Umbilical cord (tissue), 2 donors: ENCODE results near the gene PNMA8C. TPM values are rescaled to one million over a fixed set of nuclear protein-coding genes. Genes with fewer than 3 reads are reported as not detected.
"Not testable (repeated sequence)": the region's sequence is repeated elsewhere in the genome, so short reads cannot be mapped to it uniquely, and the experiment has no call there.

Source experiments
- DNase-seq: peaks from one replicate; pipeline ENCODE4 v3.0.0-alpha.2; 2015; ENCODE audit warnings: low spot score
- total RNA-seq: library from RNA; depleted of rRNA; stranded (reverse); fragments of >200 nt; gene quantifications from one replicate; pipeline ENCODE4 v1.2.3, GENCODE V29; 2014; ENCODE audit warnings: low replicate concordance; ENCODE audit not compliant: insufficient read depth

PNMA8C gene
- total RNA-seq, 1 donor from 2014 or later = not detected

DNA sequence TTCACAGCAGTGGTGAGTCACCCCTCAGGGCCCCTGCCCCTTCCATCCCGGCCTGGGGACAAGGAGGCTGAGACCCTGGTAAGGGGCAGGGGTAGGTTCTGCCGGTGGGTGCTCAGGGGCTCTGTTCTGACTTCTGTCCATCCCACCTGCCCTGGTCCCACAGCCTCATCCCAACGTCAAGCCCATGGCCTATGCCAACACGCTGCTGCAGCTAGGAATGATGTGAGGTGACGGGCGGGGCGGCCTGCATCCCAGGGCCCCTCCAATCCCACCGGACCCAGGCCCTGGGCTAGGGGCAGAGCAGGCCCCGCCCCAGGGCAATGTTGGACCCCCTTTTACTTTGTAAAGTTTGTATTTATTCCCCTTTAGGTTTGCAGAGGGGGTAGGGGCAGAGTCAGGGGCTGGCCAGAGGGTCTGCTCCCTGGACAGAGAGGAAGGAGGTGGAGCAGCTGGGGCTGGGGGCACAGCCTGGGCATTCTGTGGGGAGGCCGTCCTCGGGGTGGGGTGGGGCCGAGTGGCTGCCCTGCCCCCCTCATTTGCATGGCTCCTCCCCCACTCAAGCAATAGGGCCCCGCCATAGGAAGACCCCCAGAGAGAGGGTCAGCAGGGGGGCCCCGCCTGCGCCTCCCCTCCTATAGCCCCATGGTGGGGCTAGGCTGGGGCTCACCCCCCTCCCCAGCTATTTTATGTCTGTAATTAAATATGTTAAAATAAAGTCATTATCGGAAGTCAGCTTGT is 38.4 kb downstream of the PNMA8C start:
- DNase-seq = no peak

DNA sequence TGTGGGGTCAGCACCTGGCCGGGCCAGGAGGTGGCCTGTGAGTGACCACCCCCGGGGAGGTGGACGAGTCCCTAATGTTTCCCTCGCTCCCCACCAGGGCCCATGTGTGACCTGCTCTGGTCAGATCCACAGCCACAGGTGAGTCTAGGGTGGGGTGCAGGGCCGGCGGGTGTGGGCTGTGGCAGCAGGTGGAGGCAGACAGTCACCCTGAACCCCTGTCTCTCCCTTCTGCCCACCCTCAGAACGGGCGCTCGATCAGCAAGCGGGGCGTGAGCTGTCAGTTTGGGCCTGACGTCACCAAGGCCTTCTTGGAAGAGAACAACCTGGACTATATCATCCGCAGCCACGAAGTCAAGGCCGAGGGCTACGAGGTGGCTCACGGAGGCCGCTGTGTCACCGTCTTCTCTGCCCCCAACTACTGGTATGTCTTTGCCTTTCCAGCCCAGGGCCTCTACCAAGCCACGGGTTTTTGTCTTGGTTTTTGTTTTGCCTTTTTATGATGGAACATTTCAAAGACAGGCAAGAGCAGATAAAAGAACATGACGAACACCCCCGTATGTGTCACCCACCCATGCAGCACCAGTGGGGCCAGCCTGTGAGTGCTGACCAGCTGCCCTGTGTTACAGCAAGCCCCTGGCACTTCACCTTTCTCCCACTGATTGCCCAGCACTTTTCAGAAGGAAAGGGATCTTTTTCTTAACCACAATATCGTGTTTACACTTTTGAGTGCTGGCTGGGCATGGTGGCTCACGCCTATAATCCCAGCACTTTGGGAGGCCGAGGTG is 40.2 kb downstream of the PNMA8C start:
- no peak for DNase-seq

DNA sequence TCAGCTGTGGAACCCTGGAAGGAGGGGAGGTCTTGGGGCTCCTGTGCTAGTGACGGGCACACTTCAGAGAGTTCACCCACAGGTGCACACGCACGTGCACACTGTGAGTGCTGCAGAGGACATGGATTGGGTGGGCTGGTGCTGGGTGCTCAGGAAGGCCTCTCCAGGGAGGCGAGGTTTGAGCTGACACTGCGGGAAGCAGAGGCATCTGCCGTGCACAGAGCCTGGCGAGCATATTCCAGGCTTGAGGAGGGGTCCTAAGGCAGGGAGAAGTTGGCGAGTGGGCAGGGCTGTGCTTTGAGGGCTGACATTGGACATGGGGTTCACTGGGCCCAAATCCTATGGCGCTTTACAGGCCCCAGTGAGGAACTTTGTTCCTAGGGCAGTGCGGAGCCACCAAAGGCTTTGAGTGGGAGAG is 41.0 kb downstream of the PNMA8C start:
- DNase-seq = no peak

DNA sequence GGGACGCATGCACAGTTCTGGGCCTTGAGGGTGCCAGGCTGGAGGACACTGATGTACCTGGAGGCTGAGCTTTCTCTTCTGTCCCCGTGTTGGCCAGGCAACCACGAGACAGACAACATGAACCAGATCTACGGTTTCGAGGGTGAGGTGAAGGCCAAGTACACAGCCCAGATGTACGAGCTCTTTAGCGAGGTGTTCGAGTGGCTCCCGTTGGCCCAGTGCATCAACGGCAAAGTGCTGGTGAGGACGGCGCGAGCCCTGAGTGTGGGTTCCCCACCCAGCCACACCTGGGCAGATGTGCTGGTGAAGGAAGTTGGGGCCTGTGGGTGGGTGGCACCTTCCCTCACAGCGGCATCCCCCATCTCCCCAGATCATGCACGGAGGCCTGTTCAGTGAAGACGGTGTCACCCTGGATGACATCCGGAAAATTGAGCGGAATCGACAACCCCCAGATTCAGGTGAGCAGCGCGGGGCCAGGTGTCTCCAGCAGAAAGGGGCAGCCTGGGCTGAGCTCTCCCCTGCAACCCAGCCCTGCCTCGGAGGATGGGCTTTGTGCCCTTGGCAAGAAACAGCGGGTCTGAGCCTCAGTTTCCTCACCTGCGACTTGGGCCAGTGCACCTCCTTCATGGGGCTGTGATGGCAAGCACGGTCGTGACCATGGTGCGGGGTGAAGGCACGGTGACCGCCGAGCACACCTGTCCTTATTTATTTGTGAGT is 41.6 kb downstream of the PNMA8C start:
- no peak for DNase-seq

DNA sequence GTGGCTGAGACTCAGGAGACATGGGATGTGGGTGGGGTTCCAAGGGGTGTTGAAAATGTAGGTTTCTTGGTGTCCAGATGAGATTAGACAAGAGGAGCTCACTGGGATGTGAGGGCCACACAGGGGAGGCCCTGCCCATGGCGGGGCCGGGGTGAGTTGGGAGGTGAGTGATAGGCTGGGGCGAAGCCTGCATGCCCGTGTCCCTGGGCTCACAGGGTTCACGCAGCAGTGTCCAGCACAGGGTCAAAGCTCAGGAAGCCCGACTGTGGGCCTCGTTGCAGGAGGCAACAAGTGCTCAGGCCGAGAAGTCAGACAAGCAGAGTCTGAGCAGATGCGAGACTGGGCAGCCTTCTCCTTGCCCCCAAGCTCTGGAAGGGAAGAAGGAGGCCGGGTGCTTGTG is 42.6 kb downstream of the PNMA8C start:
- no peak for DNase-seq

DNA sequence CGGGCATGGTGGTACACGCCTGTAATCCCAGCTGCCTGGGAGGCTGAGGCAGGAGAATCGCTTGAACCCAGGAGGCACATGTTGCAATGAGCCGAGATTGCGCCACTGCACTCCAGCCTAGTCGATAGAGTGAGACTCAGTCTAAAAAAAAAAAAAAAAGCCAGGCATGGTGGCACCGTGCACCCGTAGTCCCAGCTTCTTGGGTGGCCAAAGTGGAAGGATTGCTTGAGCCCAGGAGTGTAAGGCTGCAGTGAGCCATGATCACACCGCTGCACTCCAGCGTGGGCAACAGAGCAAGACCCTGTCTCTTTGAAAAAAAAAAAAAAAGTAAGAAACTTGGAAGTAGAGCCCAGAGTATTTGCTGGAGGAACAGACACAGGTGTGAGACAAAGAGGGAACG is 43.1 kb downstream of the PNMA8C start:
- no peak for DNase-seq

DNA sequence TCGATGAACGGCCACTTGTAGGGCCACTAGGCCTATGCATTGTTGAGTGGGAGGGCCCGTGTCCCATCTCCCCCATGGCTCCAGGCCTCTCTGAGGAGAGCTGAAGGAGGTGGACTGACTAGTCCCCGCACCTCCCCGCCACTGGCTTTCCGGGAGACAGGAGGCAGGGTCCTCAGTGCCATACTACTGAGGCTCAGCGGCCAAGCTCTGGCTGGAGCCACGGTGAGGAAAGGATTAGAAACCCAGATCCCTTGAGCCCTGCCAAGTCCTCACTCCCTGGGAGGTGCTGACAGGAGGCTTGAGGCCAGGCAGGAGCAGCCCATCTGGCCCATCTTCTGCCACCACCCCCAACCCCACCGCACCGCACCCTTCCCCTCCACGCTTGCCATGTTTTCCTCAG is 44.3 kb downstream of the PNMA8C start:
- no peak for DNase-seq

DNA sequence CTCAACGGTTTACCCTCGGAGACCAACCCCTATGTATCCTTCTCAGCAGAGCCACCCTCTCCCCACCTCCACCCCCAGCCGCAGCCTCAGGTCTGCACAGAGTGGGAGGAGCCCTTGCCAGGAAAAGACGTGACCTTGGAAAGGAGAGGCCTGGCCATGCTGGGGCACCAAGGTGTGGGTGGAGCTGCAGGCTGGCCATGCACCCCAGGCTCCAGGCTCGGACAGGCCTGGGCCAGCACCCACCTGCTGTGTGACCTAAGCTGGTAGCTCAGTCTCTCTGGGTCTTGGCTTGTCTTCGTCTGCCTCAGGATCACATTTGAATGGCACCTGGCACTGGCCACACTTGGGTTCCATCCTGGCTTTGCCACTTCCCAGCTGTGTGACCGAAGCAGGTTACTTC is 44.9 kb downstream of the PNMA8C start:
- no peak for DNase-seq

DNA sequence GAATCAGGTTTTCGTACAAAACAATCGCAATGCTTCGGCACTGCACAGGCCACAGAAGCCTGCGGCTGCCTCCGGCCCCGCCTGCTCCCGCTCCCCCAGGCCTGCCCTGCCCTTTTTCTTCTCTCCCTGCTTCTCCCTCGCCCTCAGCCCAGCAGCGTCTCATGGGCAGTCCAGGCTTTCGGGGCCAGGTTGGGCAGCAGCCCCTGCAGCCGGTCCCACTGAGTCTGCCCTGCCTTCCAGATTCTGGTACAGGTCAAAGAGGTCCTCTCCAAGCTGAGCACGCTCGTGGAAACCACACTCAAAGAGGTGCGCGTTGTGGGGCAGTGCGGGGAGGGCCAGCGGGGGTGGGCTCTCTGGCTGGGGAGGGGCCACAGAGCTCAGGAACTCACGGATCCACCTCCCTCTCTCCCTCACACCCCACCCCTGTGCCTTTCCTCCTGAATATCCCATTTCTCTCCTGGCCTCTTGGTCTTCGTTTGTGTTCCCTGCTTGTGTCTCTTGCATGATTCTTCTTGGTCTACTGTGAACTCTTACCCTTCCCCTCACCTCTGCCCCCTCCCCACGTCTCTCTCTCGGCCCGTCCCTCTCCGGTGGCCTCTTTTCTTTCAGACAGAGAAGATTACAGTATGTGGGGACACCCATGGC is 45.4 kb downstream of the PNMA8C start:
- DNase-seq = no peak

DNA sequence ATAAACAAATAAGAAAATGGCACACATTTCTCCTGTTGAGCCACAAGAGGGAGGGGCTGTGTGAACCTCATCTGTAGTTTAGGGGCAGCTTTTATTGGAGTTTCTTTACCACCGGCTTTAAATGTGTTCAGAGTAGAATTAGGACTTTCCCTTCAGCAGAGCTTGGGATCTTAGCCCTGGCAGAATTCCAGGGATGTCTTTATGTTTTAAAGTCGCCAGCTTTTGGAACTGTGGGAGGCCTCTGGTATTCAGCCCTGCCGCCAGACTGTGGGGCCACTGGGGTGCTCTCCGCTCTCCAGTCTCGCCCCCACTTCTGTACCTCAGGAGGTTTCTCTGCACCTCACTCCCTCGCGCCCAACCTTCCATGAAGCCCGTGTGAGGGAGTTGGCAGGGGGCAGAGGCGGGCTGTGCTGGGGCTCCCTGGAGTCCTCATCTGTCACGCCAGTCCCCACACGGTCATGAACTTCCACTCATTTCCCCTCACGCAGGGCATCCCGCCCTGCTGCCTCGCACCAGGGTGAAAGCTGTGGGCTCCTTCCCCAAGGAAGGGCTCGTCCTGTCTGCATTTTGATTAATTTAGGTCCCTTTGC is 46.9 kb downstream of the PNMA8C start:
- DNase-seq = no peak

DNA sequence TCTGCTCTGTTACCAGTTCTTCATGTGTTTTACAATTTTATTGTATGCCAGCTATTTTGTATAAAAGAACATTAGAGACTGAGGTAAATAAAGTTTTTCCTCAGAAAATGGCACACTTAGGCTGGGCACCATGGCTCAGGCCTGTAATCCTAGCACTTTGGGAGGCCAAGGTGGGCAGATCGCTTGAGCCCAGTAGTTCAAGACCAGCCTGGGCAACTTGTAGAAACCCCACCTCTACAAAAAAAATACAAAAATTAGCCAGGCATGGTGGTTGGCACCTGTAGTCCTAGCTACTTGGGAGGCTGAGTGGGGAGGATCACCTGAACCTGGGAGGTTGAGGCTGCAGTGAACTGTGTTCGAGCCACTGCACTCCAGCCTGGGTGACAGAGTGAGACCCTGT is 47.4 kb downstream of the PNMA8C start:
- DNase-seq = no peak

DNA sequence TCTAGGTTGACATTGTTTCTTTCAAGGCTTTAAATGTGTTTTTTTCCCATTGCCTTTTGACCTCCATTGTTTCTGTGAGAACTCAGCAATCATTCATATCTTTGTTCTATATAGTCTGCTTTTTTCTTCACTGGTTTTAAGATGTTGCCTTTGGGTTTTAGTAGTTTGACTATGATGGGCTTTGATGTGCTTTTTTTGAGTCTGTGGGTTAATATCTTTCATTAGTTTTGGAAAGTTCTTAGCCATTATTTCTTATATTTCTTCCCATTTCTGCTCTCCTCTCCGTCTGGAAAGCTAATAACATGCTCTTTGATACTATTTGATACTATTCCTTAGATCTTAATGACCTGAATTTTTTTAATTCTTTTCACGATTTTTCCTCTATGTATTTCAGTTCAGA is 48.0 kb downstream of the PNMA8C start:
- no peak for DNase-seq

DNA sequence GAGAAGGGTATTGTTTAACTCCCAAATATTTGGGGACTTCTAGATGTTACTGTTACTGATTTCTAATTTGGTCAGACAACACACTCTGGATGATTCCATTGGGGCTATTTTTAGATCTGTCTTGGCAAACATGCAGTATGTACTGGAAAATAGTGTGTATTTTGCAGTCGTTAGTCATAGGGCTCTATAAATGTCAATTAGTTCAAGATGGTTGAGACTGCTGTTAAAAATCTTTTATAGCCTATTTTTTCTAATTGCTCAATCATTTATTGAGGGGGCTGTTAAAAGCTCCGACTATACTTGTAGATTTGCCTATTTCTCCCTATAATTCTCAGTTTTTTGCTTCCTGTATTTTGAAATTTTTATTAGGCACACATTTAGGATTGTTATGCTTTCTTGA is 50.5 kb downstream of the PNMA8C start:
- peak; percentile 73 for DNase-seq

DNA sequence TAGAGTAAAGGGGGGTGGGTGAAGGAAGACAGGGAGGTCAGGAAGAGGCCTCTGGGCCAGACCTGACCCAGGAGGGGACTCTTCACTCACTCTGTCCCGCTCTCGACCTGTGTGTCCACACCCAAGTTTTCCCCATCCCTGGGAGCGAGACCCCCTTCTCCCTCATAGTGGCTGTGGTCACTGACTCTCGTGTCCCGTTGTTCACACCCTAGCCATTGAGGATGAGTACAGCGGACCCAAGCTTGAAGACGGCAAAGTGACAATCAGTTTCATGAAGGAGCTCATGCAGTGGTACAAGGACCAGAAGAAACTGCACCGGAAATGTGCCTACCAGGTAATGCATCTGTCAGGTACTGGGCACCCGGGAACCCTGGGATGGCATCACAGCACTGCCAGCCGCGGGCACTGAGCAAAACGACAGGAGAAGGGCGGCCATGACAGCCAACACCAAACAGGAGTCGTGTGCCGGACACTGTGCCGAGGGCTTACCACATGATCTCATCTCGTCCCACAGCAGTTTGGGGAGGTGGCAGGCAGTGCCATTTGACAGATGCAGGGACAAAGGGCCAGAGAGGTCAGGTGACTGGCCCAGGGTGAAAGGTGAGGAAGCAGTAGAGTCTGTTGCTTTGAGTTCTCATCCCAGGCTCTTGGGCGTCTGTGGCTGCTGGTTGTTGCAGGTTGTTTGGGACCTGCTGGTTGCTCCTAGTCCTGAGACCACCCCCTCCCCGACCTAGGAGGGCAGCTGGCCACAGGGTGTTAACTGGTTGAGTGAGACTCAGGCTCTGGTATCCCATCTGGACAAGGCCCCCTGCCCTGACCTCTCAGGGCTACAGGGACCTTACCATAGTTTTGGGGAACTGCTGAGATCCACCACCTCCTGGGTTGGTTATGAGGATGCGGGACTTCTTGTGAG is 52.2 kb downstream of the PNMA8C start:
- DNase-seq = no peak

DNA sequence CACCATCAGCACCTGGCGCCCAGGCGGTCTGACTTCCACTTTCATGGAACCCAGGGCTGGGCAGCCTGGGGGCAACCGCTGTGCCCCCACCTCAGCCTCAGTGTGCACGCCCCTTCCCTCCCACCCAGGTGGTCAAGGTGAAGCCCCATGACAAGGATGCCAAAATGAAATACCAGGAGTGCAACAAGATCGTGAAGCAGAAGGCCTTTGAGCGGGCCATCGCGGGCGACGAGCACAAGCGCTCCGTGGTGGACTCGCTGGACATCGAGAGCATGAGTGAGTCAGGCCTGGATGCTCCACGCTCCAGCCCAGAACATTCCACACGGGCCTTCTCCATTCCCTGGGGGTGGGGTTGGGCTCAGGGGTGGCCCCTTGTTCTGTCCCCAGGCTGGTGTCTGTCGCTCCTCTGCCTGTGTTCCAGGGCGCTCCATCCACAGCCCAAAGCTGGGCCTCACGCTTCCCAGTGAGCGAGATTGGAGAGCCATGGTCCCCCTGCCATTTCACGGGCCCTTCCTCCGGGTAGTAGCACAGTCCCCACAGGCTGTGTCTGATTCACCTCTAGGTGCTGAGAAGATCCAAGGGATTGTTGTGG is 53.2 kb downstream of the PNMA8C start:
- DNase-seq = not testable (repeated sequence)

Other genes starting within 250 kb of the PNMA8C start
- not detected for gene IGFL1, start 199.2 kb downstream of the PNMA8C start, total RNA-seq
- gene HIF3A, start 131.9 kb downstream of the PNMA8C start, total RNA-seq = 66.4 TPM
- gene PPP5C, start 81.8 kb downstream of the PNMA8C start, total RNA-seq = 33.9 TPM
- gene CCDC8, start 15.4 kb downstream of the PNMA8C start, total RNA-seq = 61.2 TPM
- gene PNMA8A, start 42.6 kb upstream of the PNMA8C start, total RNA-seq = 10.4 TPM
- gene PNMA8B, start 66.9 kb upstream of the PNMA8C start, total RNA-seq = 3.1 TPM
- gene CALM3, start 172.4 kb upstream of the PNMA8C start, total RNA-seq = 82.8 TPM
- gene PTGIR, start 196.2 kb upstream of the PNMA8C start, total RNA-seq = 22.6 TPM
- not detected for gene GNG8, start 207.3 kb upstream of the PNMA8C start, total RNA-seq
- 26.7 TPM for gene DACT3, start 232.2 kb upstream of the PNMA8C start, total RNA-seq